ENCODE data around the gene LRRC63. TPM values are rescaled to one million over a fixed set of nuclear protein-coding genes. Genes with fewer than 3 reads are reported as not detected.

LRRC63 gene
- total RNA-seq, 8 experiments from 2014 or later: 0.16 to 0.73 (median 0.36) TPM; not detected in 3

DNA sequence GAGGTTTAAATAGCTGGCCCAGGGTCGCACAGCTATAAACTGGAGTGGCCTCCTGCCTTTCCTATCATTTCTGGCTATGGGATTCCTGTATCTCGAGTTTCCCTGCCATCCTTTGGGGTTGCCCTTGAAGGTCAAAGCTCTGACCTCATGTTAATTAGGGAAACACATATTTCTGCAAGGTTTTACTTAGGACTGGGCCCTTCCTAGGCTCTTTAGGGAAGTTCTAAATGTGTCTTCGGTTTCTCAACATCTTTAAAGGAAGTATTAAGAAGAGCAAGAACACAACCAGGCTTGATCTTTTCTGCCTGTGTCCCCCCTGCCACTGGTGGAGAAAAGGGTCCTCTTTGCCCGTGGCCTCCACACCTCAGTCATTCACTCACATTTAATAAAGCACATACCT, 40.5 kb upstream of the LRRC63 start:
- Histone ChIP-seq H3K4me1 (replicated peaks in 1 of 2) (peaks cover 0 to 6% of the 10 kb centered on the region in 2 donors), H3K27ac (no peak overlapping the region), H3K4me3 (no peak overlapping the region)
- no peak for ATAC-seq (replicated peaks in 6 of 8)
- in situ Hi-C loops (cut with MboI; ENCODE audit: low pct_unique_long_range_greater_than_20kb in 2 of 9, low sequenced_read_pairs in 9 of 9, unreplicated experiment in 9 of 9): loop anchor here in 1 of 9 experiments (25.0 kb wide), 1 partner anchor 141 kb away; no protein-coding TSS in a partner anchor
- WGBS, 10 experiments: 0 to 100% (median 72%) methylated on average over 1 to 4 of the region's 4 CpGs; no CpG with 5 or more reads in 1 of the 10 experiments

DNA sequence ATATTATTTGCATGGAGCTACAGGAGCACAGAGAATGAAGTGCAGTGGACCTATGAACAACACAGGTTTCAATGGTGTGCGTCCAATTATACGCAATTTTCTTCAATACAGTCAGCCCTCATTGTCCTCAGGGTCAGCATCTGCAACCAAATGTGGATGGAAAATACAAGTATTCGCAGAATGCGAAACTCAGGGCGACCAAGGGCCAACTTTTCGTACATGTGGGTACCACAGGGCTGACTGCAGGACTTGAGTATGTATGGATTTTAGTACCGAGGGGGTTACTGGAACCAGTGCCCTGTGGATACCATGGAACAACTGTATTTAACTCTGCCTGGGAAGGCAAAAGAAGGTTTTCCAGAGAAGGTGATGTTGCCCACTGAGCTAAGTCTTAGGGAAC, 40.0 kb upstream of the LRRC63 start:
- peaks cover 0 to 6% of the 10 kb centered on the region in 2 donors for H3K4me1 ChIP-seq (replicated peaks in 1 of 2)
- in situ Hi-C loops (cut with MboI; ENCODE audit: low pct_unique_long_range_greater_than_20kb in 2 of 9, low sequenced_read_pairs in 9 of 9, unreplicated experiment in 9 of 9): loop anchor here in 1 of 9 experiments (25.0 kb wide), 1 partner anchor 141 kb away; no protein-coding TSS in a partner anchor
- no peak overlapping the region for H3K27ac ChIP-seq
- H3K4me3 ChIP-seq: no peak overlapping the region
- 93 to 100% (median 95%) methylated on average over 2 to 7 of the region's 7 CpGs; no CpG with 5 or more reads in 4 of the 10 experiments for WGBS, 10 experiments
- ATAC-seq (replicated peaks in 6 of 8): no peak

DNA sequence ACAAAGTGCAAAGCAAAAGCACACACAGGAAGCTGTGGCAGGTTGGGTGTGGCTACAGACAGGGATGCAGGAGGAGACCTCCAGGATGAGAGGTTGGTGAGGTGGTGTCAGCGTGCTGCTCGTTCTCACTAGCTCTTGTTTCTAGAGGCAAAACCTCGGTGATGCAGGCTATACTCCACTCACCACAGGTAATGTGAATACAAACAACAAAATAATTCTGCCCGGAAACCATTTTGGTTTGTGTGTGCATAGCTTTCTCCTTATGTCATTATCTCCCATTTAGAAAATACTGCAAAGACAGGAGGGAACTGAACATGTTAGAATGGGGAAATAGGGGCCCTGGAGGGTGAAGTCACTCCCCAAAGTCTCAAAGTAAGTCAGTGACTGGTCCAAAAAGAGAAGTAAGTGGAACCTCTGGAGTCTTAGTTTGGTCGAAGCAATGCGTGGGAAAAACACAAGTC, 39.2 kb upstream of the LRRC63 start:
- in situ Hi-C loops (cut with MboI; ENCODE audit: low pct_unique_long_range_greater_than_20kb in 2 of 9, low sequenced_read_pairs in 9 of 9, unreplicated experiment in 9 of 9): loop anchor here in 1 of 9 experiments (25.0 kb wide), 1 partner anchor 140 kb away; no protein-coding TSS in a partner anchor
- ATAC-seq (replicated peaks in 6 of 8): no peak
- peaks cover 0 to 6% of the 10 kb centered on the region in 2 donors for H3K4me1 ChIP-seq (replicated peaks in 1 of 2)
- WGBS, 10 experiments: 74 to 100% (median 83%) methylated on average over 2 to 6 of the region's 6 CpGs; no CpG with 5 or more reads in 2 of the 10 experiments
- no peak overlapping the region for H3K27ac ChIP-seq
- H3K4me3 ChIP-seq: no peak overlapping the region

DNA sequence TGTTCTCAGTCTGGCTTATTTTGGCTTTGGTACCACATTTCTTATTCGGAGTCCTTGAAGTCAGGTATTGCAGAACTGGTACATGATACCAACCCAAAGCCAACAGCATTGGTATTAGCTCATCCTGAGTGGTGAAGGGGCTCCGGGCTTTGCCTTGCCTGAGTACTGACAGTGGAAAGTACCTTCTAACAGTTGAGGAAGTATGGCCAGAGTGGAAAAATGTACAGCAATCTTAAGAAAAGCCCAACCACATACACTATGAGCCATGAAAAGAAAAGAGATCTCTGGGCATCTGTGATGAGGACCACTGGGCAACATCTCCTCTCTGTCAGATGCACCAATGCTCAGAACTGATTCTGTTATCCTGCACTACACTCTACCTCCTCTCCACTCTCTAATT, 38.1 kb upstream of the LRRC63 start:
- Histone ChIP-seq H3K4me1 (replicated peaks in 1 of 2) (peaks cover 0 to 6% of the 10 kb centered on the region in 2 donors), H3K27ac (no peak overlapping the region), H3K4me3 (no peak overlapping the region)
- no peak for ATAC-seq (replicated peaks in 6 of 8)
- 33 to 100% (median 89%) methylated on average over 1 to 2 of the region's 2 CpGs for WGBS, 10 experiments
- in situ Hi-C loops (cut with MboI; ENCODE audit: low pct_unique_long_range_greater_than_20kb in 2 of 9, low sequenced_read_pairs in 9 of 9, unreplicated experiment in 9 of 9): loop anchor here in 1 of 9 experiments (25.0 kb wide), 1 partner anchor 139 kb away; no protein-coding TSS in a partner anchor

DNA sequence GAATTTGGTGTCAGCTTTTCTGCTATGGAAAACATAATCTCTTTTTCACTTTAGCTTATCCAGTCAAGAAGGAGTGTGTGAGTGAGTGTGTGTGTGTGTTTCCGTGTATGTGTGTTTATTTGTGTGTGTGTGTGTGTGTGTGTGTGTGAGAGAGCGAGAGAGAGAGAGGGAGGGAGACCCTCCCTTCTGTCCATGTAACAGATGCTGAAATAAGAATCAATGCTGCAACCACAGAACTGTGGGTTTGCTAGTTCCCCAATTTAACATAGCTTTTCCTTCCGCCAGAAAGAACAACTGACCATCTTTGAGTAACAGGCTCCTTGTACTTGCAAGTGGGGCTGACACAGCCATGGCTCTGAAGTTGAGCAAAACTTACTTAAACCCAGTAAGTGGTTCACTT, 35.0 kb upstream of the LRRC63 start:
- no peak overlapping the region for H3K27ac ChIP-seq
- in situ Hi-C loops (cut with MboI; ENCODE audit: low pct_unique_long_range_greater_than_20kb in 2 of 9, low sequenced_read_pairs in 9 of 9, unreplicated experiment in 9 of 9): no loop called here
- no peaks in the 10 kb centered on the region for H3K4me1 ChIP-seq (replicated peaks in 1 of 2)
- peak in 1 of 8 experiments; percentile 14 for ATAC-seq (replicated peaks in 6 of 8)
- H3K4me3 ChIP-seq: no peak overlapping the region
- WGBS, 10 experiments: 50 to 100% (median 70%) methylated on average over 1 to 2 of the region's 3 CpGs; no CpG with 5 or more reads in 3 of the 10 experiments

DNA sequence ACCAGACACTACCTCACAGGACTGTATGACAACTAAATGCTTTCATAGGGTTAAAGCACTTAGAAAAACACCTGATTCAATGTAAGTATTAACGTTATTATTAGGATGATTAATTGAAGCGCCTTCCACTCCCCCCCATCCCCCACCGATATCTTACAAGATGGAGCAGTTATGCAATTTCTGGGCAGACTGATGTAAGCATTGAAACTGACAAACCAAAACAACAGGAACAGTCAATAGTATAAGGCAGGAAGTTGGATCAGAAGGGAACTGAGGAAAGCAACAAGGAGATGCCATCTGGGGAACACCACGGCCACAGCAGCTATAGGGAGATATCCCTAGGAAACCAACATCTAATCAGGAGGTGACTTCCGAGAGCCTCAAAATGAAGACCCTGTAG, 33.6 kb upstream of the LRRC63 start:
- H3K4me1 ChIP-seq (replicated peaks in 1 of 2): no peaks in the 10 kb centered on the region
- WGBS, 10 experiments: 40 to 100% (median 93%) methylated on average over 1 to 5 of the region's 5 CpGs; no CpG with 5 or more reads in 1 of the 10 experiments
- H3K27ac ChIP-seq: no peak overlapping the region
- in situ Hi-C loops (cut with MboI; ENCODE audit: low pct_unique_long_range_greater_than_20kb in 2 of 9, low sequenced_read_pairs in 9 of 9, unreplicated experiment in 9 of 9): no loop called here
- no peak for ATAC-seq (replicated peaks in 6 of 8)
- no peak overlapping the region for H3K4me3 ChIP-seq

DNA sequence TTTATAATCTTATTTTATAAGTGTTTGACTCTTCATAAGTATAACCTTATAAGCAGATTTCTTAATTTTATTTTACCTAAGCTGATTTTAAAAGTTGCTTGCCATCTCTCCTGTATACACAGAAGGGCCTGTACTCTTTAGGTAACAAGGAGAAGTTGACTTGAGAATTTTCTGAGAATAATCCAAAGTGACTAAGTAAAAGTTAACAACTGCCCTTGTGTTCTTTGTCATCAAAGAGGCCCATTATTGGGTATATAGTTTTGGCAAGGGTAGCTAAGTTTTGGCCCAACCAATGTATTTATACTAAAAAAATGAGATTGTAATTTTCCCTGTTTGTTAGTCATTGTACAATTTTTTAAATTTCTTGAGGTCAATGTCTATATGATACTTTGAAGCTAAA, 32.9 kb upstream of the LRRC63 start:
- in situ Hi-C loops (cut with MboI; ENCODE audit: low pct_unique_long_range_greater_than_20kb in 2 of 9, low sequenced_read_pairs in 9 of 9, unreplicated experiment in 9 of 9): no loop called here
- Histone ChIP-seq H3K27ac (no peak overlapping the region), H3K4me3 (no peak overlapping the region), H3K4me1 (replicated peaks in 1 of 2) (no peaks in the 10 kb centered on the region)
- ATAC-seq (replicated peaks in 6 of 8): no peak

DNA sequence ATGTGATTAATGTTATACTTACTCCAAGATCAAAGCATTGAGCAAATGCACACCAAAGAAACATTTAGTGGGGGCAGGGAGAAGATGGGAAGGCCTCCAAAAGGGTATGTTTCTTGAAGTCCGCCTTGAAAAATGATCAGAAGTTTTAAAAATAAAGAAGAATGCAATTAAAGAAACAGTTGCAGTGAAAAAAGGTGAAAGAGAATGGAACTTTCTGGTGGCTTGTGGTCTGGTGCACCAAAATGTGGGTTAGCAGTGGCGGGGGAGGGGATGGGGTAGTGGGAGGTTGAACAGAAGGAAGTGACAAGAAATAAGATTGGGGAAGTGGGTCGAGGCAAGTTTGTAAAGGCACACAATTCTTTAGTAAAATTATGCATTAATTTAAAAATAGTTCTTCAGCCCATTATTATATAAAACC, 32.2 kb upstream of the LRRC63 start:
- Histone ChIP-seq H3K27ac (no peak overlapping the region), H3K4me3 (no peak overlapping the region), H3K4me1 (replicated peaks in 1 of 2) (no peaks in the 10 kb centered on the region)
- in situ Hi-C loops (cut with MboI; ENCODE audit: low pct_unique_long_range_greater_than_20kb in 2 of 9, low sequenced_read_pairs in 9 of 9, unreplicated experiment in 9 of 9): no loop called here
- 32 to 100% (median 75%) methylated on average over 1 to 3 of the region's 3 CpGs; no CpG with 5 or more reads in 1 of the 10 experiments for WGBS, 10 experiments
- ATAC-seq (replicated peaks in 6 of 8): no peak

DNA sequence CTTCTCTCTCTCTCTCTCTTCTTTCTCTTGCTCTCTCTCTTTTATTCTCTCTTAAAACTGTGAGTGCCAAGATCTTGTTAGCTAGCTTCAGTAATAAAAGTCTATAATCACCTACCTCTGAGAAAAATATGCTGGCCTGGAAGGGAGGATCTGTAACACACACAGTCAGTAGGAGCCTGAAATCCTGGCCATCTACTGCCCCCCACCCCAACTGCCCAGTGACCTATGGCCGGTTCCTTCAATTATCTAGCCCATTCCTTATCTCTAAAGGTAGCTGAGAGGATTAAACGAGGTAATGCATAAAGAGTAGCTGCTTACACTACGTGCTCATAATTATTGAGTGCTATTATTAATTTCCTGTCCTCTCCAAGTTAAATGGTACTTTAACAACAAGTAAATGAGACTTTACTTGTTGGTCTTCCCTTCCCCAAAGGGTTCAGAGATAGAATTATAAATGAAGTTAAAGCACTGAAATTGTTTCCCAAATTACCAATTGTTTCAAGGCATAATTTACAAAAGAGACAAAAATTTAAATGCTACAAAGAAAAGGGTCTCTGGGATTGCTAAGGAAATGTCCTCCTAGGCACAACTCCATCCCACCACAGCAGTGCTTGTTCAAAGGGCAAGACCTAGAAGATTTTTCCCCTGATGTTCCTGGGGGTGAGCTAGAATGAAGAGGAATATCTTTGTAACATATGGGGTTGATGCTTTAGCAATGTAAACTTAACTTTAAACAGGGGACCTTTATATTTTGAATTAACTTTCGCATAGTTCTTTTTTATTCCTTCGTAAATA, 31.6 kb upstream of the LRRC63 start:
- in situ Hi-C loops (cut with MboI; ENCODE audit: low pct_unique_long_range_greater_than_20kb in 2 of 9, low sequenced_read_pairs in 9 of 9, unreplicated experiment in 9 of 9): no loop called here
- 49 to 100% (median 89%) methylated on average over 1 to 5 of the region's 5 CpGs for WGBS, 10 experiments

DNA sequence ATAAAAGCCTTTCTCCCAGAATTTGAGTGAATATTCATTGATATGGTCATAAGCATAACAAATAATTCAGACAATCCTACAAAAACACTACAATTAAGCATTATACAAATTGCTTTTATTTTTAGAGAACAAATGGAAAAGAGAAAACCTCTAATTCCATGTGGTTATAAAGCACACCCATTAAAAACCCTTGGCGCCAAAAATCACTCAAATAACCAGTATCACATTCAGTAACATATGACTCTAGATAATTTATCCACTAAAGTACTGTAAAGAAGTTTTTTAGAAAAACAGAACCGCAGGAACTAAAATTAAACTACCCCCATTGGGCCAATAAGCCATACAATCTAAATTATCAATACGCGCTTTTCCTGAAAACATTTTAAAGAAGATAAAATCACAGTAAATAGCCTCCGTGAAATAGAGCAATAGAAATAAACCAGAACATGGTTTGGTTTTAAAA, 30.3 kb upstream of the LRRC63 start:
- WGBS, 10 experiments: 83 to 100% (median 97%) methylated on average over 1 to 5 of the region's 5 CpGs
- in situ Hi-C loops (cut with MboI; ENCODE audit: low pct_unique_long_range_greater_than_20kb in 2 of 9, low sequenced_read_pairs in 9 of 9, unreplicated experiment in 9 of 9): no loop called here
- H3K27ac ChIP-seq: no peak overlapping the region
- no peak overlapping the region for H3K4me3 ChIP-seq
- no peaks in the 10 kb centered on the region for H3K4me1 ChIP-seq (replicated peaks in 1 of 2)
- ATAC-seq (replicated peaks in 6 of 8): no peak

More for the DNA sequence above, 31.6 kb upstream of the LRRC63 start:
- H3K4me3 ChIP-seq: no peak overlapping the region
- H3K4me1 ChIP-seq (replicated peaks in 1 of 2): no peaks in the 10 kb centered on the region
- no peak overlapping the region for H3K27ac ChIP-seq
- no peak for ATAC-seq (replicated peaks in 6 of 8)

DNA sequence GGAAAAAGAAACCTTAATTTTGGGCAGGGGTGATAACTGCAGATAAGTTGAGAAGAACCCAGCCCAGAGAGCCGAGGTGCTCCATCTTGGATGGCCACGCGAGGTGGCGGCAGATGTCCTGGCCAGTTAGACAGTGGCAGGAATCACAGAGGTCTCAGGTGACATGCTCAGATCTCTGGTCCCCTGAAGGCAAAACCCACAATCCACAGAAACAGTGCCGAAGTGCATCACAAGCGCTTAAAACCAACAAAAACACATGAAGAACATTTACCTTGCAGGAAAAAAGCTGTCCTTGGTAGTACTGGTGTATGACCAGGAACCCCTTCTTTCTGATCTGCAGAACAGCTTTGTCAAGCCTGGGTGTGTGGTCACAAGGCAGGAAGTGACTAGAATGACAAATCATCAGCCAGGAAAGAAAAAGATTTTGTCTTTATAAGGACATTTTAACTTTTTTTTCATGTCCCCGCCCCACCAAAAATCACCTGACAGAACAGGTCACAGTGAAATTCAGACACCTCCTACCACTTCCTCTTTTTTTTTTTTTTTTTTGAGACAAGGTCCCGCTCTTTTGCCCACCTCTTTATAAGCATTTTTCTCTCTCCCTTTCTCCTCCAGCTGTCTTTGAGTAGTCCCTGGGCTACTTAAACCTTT, 29.8 kb upstream of the LRRC63 start, which contains the start of gene LCP1:
Gene LCP1 (minus strand): TSS at position 338 of the 651 bp plus-strand sequence. CDS start 22,515 bp downstream, outside the sequence.
- in situ Hi-C loops (cut with MboI; ENCODE audit: low pct_unique_long_range_greater_than_20kb in 2 of 9, low sequenced_read_pairs in 9 of 9, unreplicated experiment in 9 of 9): no loop called here
- Histone ChIP-seq H3K4me1 (replicated peaks in 1 of 2) (no peaks in the 10 kb centered on the region), H3K4me3 (no peak within 1 kb of the TSS), H3K27ac (no peak within 1 kb of the TSS)
- WGBS, 10 experiments: 68 to 100% (median 89%) methylated on average over 1 to 7 of the region's 8 CpGs; no CpG with 5 or more reads in 1 of the 10 experiments
- no peak for ATAC-seq (replicated peaks in 6 of 8)

DNA sequence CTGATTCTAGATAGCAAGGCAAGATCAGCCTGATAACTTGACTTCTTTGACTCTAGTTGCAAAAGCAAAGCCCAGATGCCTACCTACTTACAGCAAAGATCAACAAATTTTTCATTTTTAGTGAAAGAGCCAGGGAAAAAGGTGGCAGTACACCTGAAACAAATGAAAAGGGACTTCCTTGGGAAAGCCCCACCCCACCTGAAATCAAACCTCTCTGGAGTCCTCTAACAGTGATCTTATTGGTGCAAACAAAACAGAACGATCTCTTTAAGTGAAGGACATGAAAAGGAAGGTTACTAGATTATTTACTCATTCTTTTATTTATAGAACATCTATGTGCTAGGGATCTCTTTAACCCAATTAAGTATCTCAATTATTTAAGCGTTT, 29.2 kb upstream of the LRRC63 start:
- no peak for ATAC-seq (replicated peaks in 6 of 8)
- H3K27ac ChIP-seq: no peak overlapping the region
- in situ Hi-C loops (cut with MboI; ENCODE audit: low pct_unique_long_range_greater_than_20kb in 2 of 9, low sequenced_read_pairs in 9 of 9, unreplicated experiment in 9 of 9): no loop called here
- H3K4me3 ChIP-seq: no peak overlapping the region
- no peaks in the 10 kb centered on the region for H3K4me1 ChIP-seq (replicated peaks in 1 of 2)
- 83 to 100% (median 92%) methylated on average over 1 to 2 of the region's 2 CpGs; no CpG with 5 or more reads in 2 of the 10 experiments for WGBS, 10 experiments

Data from motor neuron (in vitro differentiated cells).